K562 (cell line): ENCODE data around the gene ETV2. TPM values are rescaled to one million over a fixed set of nuclear protein-coding genes. Genes with fewer than 3 reads are reported as not detected.
A peak's percentile ranks its signal among the peaks of the same experiment; 100 is the strongest.

Source experiments
- CTCFL ChIP-seq: IDR thresholded peaks from 2 replicates; pipeline ENCODE4 v1.6.1; 2011; ENCODE audit warnings: borderline replicate concordance, low read depth, mild to moderate bottlenecking, moderate library complexity, low read length; ENCODE audit not compliant: insufficient read depth, poor library complexity, severe bottlenecking
- HCFC1 ChIP-seq: IDR thresholded peaks from 2 replicates; pipeline ENCODE4 v1.6.1; 2012; ENCODE audit warnings: low read depth, low read length, improper control_type of control experiment
- RB1 ChIP-seq: fragments of 450-650 bp; IDR thresholded peaks from 2 replicates; pipeline ENCODE4 v1.6.1; 2017; ENCODE audit warnings: low read depth, mild to moderate bottlenecking
- REST ChIP-seq, 2 experiments: fragments of 450-650 bp; formaldehyde crosslinking in 1 of 2; IDR thresholded peaks; 2 replicates each; pipeline versions ENCODE4 v1.4.0 to v1.6.1; 2014 to 2020; ENCODE audit warnings: mild to moderate bottlenecking in 2 of 2, borderline replicate concordance in 1 of 2, low read depth in 1 of 2
- ZNF318 ChIP-seq, 2 experiments: fragments of 450-650 bp; IDR thresholded peaks; 2 replicates each; pipeline ENCODE4 v1.6.1; 2016; ENCODE audit warnings: mild to moderate bottlenecking in 2 of 2, borderline replicate concordance in 1 of 2, low read depth in 1 of 2, moderate library complexity in 1 of 2
- polyA plus RNA-seq, 8 experiments: library from polyadenylated mRNA; depleted of rRNA in 4 of 8; stranded (reverse) in 5 of 8; unstranded in 3 of 8; fragments of >200 nt; fragmentation: Nextera tagmentation in 2 of 8; fragmentation: Illumina TruSeq in 1 of 8; extraction: Ambion mirVana in 2 of 8; extraction: Trizol in 1 of 8; gene quantifications; 2 replicates each; pipeline versions ENCODE4 v1.2.1 to v1.2.3, GENCODE V29; 2011 to 2014; ENCODE audit warnings: inconsistent platforms in 1 of 8, missing spikeins in 1 of 8
- total RNA-seq, 7 experiments: library from RNA; depleted of rRNA in 6 of 7; stranded (reverse); fragments of >200 nt in 6 of 7; fragmentation: Illumina TruSeq in 2 of 7; extraction: Trizol in 2 of 7; gene quantifications; 2 replicates each; pipeline versions ENCODE4 v1.2.1 to v1.2.3, GENCODE V29; 2011 to 2021; ENCODE audit warnings: low replicate concordance in 1 of 7

ETV2 gene
- total and polyA plus RNA-seq, 9 of the 15 experiments (the other 6 are each of a cell fraction or from before 2014, with no cell fraction given) = 0.11 to 3.7 (median 0.55) TPM

- peak; percentile 52 for TF ChIP-seq CTCFL
- TF ChIP-seq REST (IDR thresholded peaks at IDR 0.05; ENCODE audit: borderline replicate concordance) = peak; percentile 93
- no peak for TF ChIP-seq REST (CRISPR knock-in tag; IDR thresholded peaks at IDR 0.05; ENCODE audit: low read depth)
- peak; percentile 47; the same call in 1 of the 2 replicates for TF ChIP-seq HCFC1
- peak; percentile 82 for TF ChIP-seq RB1
- TF ChIP-seq ZNF318 (IDR thresholded peaks at IDR 0.05; ENCODE audit: borderline replicate concordance in 1 of 2, low read depth in 1 of 2) = no peak
Observed at GRCh38 chr19:35693835-35694599, 52.5 kb downstream of the ETV2 start (continued).
